Left hindlimb (tissue), 1 donor: Measurements from ENCODE around the gene ADAMTS17.
A peak's percentile ranks its signal among the peaks of the same experiment; 100 is the strongest.

Experiments
- DNase-seq: peaks from one replicate; pipeline ENCODE4 v3.0.0-alpha.2; 2018

Gene ADAMTS17

GRCh38 chr15:100338971-100339444 is 2.8 kb downstream of the ADAMTS17 start:
- DNase-seq, result peak; percentile 79

- DNase-seq, result no peak
Observed at GRCh38 chr15:100338247-100338646, 3.5 kb downstream of the ADAMTS17 start.

- DNase-seq, result no peak
Observed at GRCh38 chr15:100337096-100338044, 4.4 kb downstream of the ADAMTS17 start.

GRCh38 chr15:100336061-100336460 is 5.7 kb downstream of the ADAMTS17 start:
- DNase-seq, result no peak

GRCh38 chr15:100335335-100335999 is 6.3 kb downstream of the ADAMTS17 start:
- DNase-seq, result no peak

- no peak for DNase-seq
Observed at GRCh38 chr15:100334905-100335304, 6.9 kb downstream of the ADAMTS17 start.

GRCh38 chr15:100334456-100334855 is 7.3 kb downstream of the ADAMTS17 start:
- DNase-seq, result no peak

- DNase-seq, result no peak
Observed at GRCh38 chr15:100334015-100334414, 7.8 kb downstream of the ADAMTS17 start.

- DNase-seq, result no peak
Observed at GRCh38 chr15:100333236-100333635, 8.5 kb downstream of the ADAMTS17 start.

- no peak for DNase-seq
Observed at GRCh38 chr15:100332721-100333120, 9.1 kb downstream of the ADAMTS17 start.

GRCh38 chr15:100332231-100332630 is 9.5 kb downstream of the ADAMTS17 start:
- DNase-seq, result no peak

GRCh38 chr15:100330629-100331215 is 11.1 kb downstream of the ADAMTS17 start:
- DNase-seq, result no peak

- DNase-seq, result no peak
Observed at GRCh38 chr15:100330221-100330620, 11.6 kb downstream of the ADAMTS17 start.

GRCh38 chr15:100328796-100329195 is 13.0 kb downstream of the ADAMTS17 start:
- no peak for DNase-seq

GRCh38 chr15:100318880-100319279 is 22.9 kb downstream of the ADAMTS17 start:
- no peak for DNase-seq

- no peak for DNase-seq
Observed at GRCh38 chr15:100314809-100315400, 26.9 kb downstream of the ADAMTS17 start.

GRCh38 chr15:100311833-100312476 is 29.8 kb downstream of the ADAMTS17 start:
- peak; percentile 78 for DNase-seq

- DNase-seq, result peak; percentile 93
Observed at GRCh38 chr15:100311154-100311625, 30.6 kb downstream of the ADAMTS17 start.

GRCh38 chr15:100310513-100311153 is 31.1 kb downstream of the ADAMTS17 start:
- DNase-seq, result no peak

- no peak for DNase-seq
Observed at GRCh38 chr15:100310041-100310405, 31.8 kb downstream of the ADAMTS17 start.

- no peak for DNase-seq
Observed at GRCh38 chr15:100309109-100310040, 32.4 kb downstream of the ADAMTS17 start.
